Measurements from ENCODE around the gene MGP. TPM values are rescaled to one million over a fixed set of nuclear protein-coding genes. Genes with fewer than 3 reads are reported as not detected.

The MGP gene
- total and polyA plus RNA-seq, 2 of the 13 experiments (the other 11 are each of a cell fraction or from before 2014, with no cell fraction given) = not detected

DNA sequence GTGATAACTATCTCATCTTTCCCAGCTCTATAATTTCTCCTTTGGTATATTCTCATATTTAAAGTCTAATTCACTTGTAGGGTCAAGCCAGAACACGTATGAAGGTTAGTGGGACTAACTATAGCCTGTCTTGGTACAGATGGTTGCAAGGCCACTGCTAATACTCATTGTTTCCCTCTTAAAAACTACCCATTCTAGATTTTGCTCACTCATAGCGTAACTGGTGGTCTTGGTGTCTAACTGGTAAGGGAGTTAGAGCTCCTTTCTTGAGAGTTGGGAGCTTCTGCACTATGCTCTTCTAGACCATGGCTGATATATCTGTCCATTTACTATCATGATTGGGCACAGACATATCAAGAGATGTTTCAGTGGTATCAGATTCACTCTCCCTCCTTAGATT, 8.8 kb downstream of the MGP start:
- WGBS (ENCODE audit: low lambda C conversion rate) = 5% methylated on average over 2 of the region's 2 CpGs
- no peak overlapping the region for H3K4me3 ChIP-seq (replicated peaks in 1 of 3; ENCODE audit: insufficient read depth in 1 of 3, low read depth in 2 of 3, low read length in 3 of 3)
- POLR2A ChIA-PET = no interaction called here
- H3K9me3 ChIP-seq (ENCODE audit: low read length) = no peaks in the 10 kb centered on the region
- TF ChIP-seq ZBTB7A (CRISPR knock-in tag; IDR thresholded peaks at IDR 0.05) = no peak
- no peak for TF ChIP-seq ATF7 (IDR thresholded peaks at IDR 0.05)
- no peak for TF ChIP-seq ATF7 (CRISPR knock-in tag; IDR thresholded peaks at IDR 0.05)
- TF ChIP-seq, protein P1, sequence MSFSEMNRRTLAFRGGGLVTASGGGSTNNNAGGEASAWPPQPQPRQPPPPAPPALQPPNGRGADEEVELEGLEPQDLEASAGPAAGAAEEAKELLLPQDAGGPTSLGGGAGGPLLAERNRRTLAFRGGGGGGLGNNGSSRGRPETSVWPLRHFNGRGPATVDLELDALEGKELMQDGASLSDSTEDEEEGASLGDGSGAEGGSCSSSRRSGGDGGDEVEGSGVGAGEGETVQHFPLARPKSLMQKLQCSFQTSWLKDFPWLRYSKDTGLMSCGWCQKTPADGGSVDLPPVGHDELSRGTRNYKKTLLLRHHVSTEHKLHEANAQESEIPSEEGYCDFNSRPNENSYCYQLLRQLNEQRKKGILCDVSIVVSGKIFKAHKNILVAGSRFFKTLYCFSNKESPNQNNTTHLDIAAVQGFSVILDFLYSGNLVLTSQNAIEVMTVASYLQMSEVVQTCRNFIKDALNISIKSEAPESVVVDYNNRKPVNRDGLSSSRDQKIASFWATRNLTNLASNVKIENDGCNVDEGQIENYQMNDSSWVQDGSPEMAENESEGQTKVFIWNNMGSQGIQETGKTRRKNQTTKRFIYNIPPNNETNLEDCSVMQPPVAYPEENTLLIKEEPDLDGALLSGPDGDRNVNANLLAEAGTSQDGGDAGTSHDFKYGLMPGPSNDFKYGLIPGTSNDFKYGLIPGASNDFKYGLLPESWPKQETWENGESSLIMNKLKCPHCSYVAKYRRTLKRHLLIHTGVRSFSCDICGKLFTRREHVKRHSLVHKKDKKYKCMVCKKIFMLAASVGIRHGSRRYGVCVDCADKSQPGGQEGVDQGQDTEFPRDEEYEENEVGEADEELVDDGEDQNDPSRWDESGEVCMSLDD (CRISPR knock-in tag; IDR thresholded peaks at IDR 0.05; ENCODE audit: borderline replicate concordance) = no peak
- no peak for TF ChIP-seq FOXC1 (CRISPR knock-in tag; IDR thresholded peaks at IDR 0.05; ENCODE audit: borderline replicate concordance)
- TF ChIP-seq, protein P2, sequence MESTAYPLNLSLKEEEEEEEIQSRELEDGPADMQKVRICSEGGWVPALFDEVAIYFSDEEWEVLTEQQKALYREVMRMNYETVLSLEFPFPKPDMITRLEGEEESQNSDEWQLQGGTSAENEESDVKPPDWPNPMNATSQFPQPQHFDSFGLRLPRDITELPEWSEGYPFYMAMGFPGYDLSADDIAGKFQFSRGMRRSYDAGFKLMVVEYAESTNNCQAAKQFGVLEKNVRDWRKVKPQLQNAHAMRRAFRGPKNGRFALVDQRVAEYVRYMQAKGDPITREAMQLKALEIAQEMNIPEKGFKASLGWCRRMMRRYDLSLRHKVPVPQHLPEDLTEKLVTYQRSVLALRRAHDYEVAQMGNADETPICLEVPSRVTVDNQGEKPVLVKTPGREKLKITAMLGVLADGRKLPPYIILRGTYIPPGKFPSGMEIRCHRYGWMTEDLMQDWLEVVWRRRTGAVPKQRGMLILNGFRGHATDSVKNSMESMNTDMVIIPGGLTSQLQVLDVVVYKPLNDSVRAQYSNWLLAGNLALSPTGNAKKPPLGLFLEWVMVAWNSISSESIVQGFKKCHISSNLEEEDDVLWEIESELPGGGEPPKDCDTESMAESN (CRISPR knock-in tag; conservative IDR thresholded peaks at IDR 0.05) = no peak
- no peak for TF ChIP-seq ZNF510 (CRISPR knock-in tag; IDR thresholded peaks at IDR 0.05; ENCODE audit: low read depth)
- TF ChIP-seq, protein P3, sequence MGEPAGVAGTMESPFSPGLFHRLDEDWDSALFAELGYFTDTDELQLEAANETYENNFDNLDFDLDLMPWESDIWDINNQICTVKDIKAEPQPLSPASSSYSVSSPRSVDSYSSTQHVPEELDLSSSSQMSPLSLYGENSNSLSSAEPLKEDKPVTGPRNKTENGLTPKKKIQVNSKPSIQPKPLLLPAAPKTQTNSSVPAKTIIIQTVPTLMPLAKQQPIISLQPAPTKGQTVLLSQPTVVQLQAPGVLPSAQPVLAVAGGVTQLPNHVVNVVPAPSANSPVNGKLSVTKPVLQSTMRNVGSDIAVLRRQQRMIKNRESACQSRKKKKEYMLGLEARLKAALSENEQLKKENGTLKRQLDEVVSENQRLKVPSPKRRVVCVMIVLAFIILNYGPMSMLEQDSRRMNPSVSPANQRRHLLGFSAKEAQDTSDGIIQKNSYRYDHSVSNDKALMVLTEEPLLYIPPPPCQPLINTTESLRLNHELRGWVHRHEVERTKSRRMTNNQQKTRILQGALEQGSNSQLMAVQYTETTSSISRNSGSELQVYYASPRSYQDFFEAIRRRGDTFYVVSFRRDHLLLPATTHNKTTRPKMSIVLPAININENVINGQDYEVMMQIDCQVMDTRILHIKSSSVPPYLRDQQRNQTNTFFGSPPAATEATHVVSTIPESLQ (CRISPR knock-in tag; conservative IDR thresholded peaks at IDR 0.05) = no peak
- no peak for TF ChIP-seq KLF6 (CRISPR knock-in tag; IDR thresholded peaks at IDR 0.05)
- no peak for TF ChIP-seq HOXD1 (CRISPR knock-in tag; IDR thresholded peaks at IDR 0.05)
- H4K20me1 ChIP-seq (ENCODE audit: insufficient read depth, low read length) = no peaks in the 10 kb centered on the region
- ATAC-seq = no peak
- no peak for DNase-seq (ENCODE audit: low spot score)
- intact Hi-C loops (cut with micrococcal nuclease; ENCODE audit: unreplicated experiment) (no loop called here), in situ Hi-C loops (cut with HindIII; ENCODE audit: extremely low pct_ligation_motif_present, low pct_unique_long_range_greater_than_20kb) (no loop called here)
- H3K27me3 ChIP-seq (ENCODE audit: control insufficient read depth in 1 of 2, insufficient read depth in 2 of 2, low read length in 2 of 2) = no peaks in the 10 kb centered on the region
- H3K4me1 ChIP-seq (ENCODE audit: insufficient read depth, low read length) = no peaks in the 10 kb centered on the region
- no peak overlapping the region for H3K4me2 ChIP-seq (ENCODE audit: low read depth, low read length)
- H3K36me3 ChIP-seq (replicated peaks in 1 of 2; ENCODE audit: control insufficient read depth in 1 of 2, insufficient read depth in 2 of 2, low read length in 2 of 2) = no peaks in the 10 kb centered on the region
- FAIRE-seq = no peak
- no peaks in the 10 kb centered on the region for H3K79me2 ChIP-seq (ENCODE audit: insufficient read depth, low read length)
- no peak overlapping the region for H3K27ac ChIP-seq (ENCODE audit: extremely low read length, insufficient read depth, low read length)
- BruUV-seq (replicated peaks) = no TSS peak
- CTCF ChIA-PET (ENCODE audit: low intra/inter-chr PET ratio, low total read pairs) = no interaction called here
- H2AFZ ChIP-seq (ENCODE audit: low read length) = no peak overlapping the region
- H3K9ac ChIP-seq (ENCODE audit: insufficient read depth, low read depth, low read length) = no peak overlapping the region
